GM11168 (cell line): ENCODE measurements around the gene RPS14.
"Not testable (repeated sequence)": the region's sequence is repeated elsewhere in the genome, so short reads cannot be mapped to it uniquely, and the experiment has no call there.

ENCODE experiments used
- in situ Hi-C: fragments of 300-500 bp; cut with MboI; formaldehyde crosslinking; loops from one replicate; pipeline ENCODE4 v1.12.0; 2022; ENCODE audit warnings: low sequenced_read_pairs; ENCODE audit not compliant: unreplicated experiment

Gene RPS14

DNA sequence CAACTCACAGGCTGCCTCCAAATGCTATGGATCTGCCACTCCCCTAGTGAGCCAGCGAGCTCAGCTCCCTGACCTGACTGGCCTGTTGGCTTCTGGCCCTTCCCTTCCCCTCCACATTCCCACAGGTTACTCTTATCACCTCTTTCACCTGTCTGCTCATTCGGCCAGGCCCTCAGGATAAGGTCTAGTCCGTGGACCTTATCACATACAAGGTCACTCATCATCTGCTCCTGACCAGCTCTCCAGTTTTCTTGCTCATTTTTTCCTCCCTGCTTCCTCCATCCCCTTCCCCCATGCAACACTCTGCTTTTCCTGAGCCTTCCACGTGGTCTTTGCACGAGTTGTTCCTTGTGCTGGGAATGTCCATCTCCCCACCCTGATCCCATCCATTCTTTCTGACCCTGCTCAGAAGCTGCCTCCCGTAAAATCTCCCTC, 32.5 kb upstream of the RPS14 start:
- in situ Hi-C loops, result no loop called here

DNA sequence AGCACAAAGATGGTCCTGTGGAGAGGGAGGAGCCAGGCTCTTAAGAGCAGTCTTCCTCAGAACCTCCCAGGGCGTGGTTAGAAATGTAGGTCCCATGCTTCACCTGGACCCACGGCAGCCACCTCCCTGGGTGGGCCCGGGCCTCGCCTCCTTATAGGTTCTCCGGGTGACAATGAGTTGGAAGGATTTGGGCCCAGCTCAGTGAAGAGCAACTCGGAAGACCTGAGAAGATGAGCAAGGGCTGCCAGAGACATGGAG, 32.1 kb upstream of the RPS14 start:
- in situ Hi-C loops, result no loop called here

DNA sequence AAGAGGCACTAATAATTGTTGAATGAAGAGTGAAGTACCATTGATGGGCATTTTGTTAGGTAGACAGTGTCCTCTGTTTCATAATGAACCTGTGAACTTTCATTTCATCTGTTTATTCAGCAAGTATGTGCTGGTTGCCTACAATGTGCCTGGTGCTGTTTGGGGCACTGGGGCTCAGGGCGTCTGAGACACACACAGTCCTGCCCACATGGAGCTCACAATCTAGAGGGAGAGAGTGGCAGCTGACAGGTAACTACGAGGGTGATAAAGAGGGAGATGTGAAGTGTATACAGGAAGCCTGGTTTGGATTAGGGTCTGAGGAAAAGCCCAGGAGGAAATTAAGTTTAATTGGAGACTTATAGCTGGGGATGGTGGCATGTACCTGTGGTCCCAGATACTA, 29.9 kb upstream of the RPS14 start:
- in situ Hi-C loops, result no loop called here

DNA sequence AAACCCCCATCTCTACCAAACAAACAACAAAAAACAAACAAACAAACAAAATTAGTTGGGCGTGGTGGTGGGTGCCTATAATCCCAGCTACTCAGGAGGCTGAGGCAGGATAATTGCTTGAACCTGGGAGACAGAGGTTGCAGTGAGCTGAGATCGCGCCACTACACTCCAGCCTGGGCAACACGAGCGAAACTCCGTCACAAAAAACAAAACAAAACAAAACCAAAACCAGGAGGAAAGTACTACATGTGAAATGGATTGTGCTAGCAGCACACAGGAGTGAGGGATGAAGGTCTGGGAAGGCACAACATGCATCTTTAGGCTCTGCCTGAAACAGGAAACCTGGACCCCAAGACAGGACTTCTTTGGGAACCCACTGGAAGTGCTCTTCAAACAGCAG, 27.0 kb upstream of the RPS14 start:
- in situ Hi-C loops, result not testable (repeated sequence)

DNA sequence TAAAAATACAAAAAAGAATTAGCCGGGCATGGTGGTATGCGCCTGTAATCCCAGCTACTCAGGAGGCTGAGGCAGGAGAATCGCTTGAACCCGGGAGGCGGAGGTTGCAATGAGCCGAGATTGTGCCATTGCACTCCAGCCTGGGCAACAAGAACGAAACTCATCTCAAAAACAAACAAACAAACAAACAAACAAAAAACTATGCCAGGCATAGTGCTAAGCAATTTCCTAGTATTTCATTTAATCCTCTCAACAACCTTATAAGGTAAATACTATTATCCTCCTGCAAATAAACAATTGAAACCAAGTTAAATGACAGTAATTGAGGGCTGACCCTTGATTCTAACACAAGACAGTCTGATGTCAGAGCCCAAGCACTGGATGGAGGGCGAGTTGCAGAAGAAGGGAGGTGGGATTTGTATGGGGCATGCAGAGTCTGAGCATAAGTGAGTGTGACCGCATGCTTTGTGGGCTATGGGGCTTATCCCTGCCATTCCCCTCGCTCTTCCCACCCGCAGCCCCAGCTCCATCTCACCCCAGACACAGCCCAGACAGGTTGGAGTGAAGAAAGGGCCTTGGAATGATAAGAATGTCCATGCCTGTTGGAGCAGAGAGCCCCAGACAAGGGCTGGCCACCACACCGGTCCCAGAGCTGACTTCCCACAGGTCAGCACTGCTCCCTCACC, 24.3 kb upstream of the RPS14 start:
- in situ Hi-C loops, result loop anchor here (25.0 kb wide), 1 partner anchor 188 kb away; the partner anchor contains the start of gene MYOZ3

DNA sequence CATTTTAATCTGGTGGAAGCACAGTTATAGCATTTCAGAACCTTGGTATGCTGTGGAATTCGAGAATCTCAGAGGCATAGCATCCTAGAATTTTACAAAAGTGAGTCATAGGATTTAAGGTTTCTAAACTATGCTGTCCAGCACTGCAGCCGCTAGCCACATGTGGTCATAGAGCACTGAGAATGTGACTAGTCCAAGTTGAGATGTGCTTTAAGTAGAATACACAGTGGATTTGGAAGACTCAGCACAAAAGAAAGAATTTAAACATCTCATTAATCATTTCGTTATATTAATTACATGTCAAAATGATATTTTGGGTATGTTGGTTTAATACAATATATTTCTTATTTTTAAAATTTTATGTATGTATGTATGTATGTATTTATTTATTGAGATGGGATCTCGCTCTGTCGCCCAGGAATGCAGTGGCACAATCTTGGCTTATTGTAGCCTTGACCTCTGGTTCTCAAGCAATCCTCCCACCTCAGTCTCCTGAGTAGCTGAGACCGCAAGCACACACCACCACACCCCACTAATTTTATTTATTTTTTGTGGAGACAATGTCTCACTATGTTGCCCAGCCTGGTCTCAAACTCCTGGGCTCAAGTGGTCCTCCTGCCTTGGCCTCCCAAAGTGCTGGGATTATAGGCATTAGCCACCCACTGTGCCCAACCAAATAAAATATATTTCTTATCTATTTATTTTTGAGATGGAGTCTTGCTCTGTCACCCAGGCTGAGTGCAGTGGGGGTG, 20.4 kb upstream of the RPS14 start:
- in situ Hi-C loops, result loop anchor here (25.0 kb wide), 1 partner anchor 192 kb away; the partner anchor contains the start of gene MYOZ3

DNA sequence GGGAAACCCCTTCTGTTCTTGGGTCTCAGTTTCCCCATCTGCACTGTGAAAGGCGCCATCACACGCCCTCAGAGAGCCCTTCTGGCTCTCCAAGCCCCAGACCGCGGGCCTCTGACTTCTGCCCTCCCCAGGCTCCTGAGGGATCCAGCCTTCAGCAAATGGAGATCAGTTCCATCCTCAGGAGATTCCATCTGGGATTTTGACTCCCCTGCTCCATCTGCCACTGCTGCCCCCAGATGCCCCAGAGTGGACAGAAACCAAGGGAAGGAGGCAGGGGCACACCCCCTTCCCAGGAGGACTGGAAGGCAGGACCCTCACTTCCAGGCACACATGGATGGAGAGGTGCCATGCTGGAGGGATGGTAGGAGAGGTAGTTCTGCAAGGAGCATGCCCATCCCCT, 18.7 kb upstream of the RPS14 start:
- in situ Hi-C loops, result loop anchor here (25.0 kb wide), 1 partner anchor 194 kb away; the partner anchor contains the start of gene MYOZ3

DNA sequence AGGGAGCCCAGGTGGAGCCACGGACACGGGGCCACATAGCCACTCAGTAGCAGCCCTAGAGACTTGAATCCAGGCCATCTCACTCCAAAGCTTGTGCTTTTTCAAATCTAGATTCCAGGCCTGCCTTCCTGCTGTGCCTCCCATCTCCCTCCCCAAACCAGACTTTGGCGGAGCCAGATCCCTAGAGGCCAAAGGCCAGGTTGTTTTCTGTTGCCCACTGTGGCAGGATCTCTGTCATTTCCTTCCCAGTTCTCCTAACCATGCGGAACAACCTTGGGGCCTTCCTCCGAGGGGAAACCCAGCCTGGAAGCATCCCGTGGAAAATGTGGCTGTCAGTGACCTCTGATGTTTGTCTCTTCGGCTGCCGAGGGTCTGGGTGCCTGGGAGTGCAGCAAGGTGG, 16.4 kb upstream of the RPS14 start:
- in situ Hi-C loops, result loop anchor here (25.0 kb wide), 1 partner anchor 196 kb away; the partner anchor contains the start of gene MYOZ3

DNA sequence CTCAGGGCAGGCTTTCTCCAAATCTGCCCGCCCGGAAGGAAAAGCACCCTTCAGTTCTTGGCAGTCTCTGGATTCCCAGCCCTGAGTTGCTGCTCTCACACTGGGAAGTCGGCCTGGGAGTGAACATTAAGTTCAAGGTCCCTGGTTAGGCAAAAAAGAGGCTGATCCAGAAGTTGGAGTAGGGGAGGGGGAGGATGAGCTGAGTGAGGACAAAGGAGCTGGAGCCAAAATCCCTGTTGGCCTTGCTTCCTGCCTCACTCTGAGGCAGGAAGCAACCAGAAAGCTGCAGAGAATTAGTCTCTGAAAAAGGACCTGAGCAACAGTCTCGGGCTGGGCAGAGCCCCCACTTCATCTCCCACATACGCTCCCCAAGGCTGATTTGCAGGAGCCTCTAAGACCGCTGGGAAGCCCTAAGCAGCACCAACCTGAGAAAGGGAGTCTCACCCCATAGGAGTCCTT, 15.0 kb upstream of the RPS14 start:
- in situ Hi-C loops, result loop anchor here (5.0 to 25.0 kb wide), 2 partner anchors 83 to 198 kb away; partner anchors contain the start of gene MYOZ3

DNA sequence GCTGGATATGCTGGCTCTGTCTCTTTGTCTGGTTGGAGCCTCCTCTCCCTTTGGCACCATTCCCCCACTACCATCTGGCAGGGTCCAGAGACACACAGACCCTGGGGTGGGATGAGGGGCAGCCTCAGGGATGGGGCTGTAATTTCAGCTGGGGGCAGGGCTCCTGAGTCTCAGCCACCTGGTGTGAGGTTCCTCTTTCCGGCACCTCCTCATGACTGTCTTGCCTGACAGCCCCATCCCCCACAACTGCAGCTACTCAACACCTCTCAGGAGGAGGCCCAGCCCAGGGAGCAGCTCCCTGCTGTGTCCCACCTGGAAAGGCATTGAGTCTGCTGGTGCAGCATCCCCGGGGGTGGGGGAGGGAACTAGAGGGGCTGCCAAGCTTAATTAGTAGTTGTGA, 11.7 kb upstream of the RPS14 start:
- in situ Hi-C loops, result loop anchor here (5.0 to 25.0 kb wide), 2 partner anchors 86 to 201 kb away; partner anchors contain the start of gene MYOZ3

DNA sequence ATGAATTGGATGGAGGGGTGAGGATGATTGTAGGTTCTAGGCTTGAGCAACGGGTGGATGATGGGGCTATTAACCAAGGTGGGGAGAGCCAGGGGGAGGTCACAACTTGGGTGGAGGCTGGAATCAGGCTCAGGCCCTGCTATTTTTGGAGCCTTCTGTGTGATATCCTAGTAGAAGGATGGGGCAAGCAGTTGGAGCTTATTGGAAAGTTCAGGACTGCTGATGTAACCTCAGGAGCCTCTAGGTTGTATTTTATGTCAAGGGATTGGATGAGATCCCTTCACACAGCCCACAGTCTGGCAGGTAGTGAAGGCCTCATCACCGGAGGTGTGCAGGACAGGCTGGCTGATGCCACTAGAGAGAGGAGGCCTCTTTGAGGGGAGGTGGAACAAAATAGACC, 11.2 kb upstream of the RPS14 start:
- in situ Hi-C loops, result loop anchor here (5.0 to 25.0 kb wide), 2 partner anchors 87 to 202 kb away; partner anchors contain the start of gene MYOZ3

DNA sequence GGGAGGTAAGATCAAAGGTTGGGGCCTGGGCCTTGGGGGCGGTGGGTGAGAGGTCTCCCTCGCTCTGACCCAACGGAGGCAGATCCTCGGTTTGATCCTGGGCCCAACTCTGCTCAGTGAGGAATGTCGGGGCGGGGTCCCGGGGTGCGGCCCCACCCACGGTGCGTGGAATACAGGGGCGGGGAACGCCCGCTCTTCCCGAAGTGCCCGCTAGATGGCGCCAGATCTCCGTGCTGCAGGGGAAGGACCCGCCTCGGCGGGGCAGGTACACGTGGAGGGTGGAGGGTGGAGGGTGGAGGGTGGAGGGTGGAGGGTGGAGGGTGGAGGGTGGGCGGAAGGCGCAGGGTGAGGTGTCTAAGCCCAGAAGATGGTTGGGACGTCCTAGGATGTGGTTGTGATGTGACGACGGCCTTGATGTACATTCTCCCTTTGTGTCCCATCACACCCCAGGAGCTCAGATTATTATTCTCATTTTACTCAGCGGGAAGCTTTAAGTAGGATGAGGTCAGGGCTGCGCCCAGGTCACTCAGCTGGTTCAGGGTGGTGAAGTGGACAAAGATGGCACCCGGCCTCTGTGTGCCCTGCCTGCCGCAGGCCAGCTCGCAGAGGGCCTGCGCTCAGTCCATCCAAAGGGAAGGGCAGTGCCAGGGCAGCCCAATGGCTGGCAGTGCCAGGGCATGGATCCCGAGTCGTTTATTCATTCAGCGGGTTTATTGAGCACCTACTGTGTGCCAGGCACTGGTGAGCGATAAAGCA, 9.4 kb upstream of the RPS14 start:
- in situ Hi-C loops, result loop anchor here (25.0 kb wide), 1 partner anchor 203 kb away; the partner anchor contains the start of gene MYOZ3

DNA sequence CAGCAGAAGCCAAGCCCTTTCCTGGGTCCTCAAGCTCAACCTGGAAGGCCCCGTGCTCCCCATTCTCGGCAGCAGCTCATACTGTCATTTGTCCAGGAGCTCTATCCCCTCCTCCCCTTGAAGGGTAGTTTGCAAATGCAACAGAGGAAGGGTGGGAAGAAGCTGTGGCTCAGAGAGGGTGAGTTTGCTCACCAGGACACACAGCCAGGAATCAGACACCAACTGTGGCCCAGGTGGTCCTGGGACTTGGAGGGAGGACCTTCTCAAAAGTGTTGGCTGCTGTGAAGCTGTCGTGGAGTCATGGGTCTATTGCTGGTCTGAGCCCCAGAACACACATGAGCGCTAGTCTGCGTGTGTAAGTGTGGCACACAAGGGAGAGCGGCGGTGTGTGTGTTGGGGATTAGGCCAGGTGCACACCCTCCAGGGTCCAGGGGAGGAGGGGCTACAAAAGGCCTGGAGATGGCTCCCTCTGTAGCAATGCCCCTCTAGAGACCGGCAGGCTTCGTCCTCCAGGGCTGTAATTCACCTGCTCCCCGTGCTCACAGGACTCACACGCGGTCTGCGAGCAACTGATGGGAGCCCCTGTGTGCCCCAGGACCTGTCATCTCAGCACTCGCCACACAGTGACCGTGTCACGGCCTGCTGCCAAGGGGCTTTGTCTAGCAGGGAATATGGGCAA, 8.2 kb upstream of the RPS14 start:
- in situ Hi-C loops, result loop anchor here (25.0 kb wide), 1 partner anchor 205 kb away; the partner anchor contains the start of gene MYOZ3

DNA sequence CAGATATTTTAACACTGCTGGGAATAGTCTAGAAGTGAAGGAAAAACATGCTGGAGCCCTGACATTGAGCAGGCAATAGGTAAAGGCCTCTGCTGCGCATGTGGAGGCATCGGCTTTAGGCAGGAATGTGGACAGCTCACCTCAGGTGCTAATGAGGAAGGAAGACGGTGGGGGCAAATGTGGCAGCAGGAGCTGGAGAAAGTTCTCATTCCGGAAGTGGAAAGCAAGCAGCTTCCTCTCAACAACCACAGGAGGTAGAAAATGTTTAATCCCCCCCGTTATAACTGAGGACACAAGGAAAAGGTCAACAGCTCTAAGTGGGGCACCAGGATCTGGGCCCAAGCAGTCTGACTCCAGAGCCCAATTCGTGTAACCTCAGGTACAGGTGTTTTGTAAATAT, 7.6 kb upstream of the RPS14 start:
- in situ Hi-C loops, result loop anchor here (25.0 kb wide), 1 partner anchor 205 kb away; the partner anchor contains the start of gene MYOZ3

DNA sequence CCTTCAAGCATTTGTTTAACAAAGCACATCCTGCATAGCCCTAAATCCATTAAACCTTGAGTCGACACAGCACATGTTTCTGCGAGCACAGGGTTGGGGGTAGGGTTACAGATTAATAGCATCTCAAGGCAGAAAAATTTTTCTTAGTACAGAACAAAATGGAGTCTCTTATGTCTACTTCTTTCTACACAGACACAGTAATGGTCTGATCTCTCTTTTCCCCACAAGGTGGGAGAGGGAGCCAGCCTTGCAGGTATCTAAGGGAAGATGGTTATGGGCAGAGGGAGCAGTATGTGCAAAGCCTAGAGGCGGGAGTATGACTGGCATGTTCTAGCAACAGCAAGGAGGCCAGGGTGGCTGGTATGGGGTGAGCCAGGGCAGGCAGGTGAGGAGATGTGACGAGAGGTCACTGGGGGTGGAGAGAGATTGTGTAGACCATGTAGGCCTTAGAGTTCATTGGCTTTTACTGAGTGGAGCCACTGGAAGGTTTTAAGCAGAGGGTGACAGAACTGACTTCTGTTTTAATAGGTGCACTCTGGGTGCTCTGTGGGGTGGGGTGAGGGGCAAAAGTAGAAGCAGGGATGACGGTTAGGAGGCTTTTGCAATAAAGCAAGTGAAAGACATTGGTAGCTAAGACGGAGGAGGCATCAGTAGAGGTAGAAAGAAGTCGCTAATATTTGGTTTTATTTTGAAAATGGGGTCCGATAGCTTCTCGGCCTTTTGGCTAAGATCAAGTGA, 5.1 kb upstream of the RPS14 start:
- in situ Hi-C loops, result loop anchor here (25.0 kb wide), 1 partner anchor 208 kb away; the partner anchor contains the start of gene MYOZ3

DNA sequence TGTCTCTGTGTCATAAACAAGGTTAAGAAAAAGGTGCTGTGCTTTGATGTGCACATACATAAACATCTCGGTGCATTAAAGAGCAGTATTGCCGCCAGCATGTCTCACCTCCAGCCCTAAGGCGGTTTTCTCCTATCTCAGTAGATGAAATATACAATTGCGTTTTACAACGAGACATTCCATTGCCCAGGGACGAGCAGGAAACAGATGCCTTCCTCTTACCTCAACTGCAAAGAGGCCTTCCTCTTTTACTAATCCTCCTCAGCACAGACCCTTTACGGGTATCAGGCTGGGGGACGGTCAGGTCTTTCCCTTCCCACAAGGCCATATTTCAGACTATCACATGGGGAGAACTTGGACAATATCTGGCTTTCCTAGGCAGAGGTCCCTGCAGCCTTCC, 4.5 kb upstream of the RPS14 start:
- in situ Hi-C loops, result loop anchor here (25.0 kb wide), 1 partner anchor 208 kb away; the partner anchor contains the start of gene MYOZ3

DNA sequence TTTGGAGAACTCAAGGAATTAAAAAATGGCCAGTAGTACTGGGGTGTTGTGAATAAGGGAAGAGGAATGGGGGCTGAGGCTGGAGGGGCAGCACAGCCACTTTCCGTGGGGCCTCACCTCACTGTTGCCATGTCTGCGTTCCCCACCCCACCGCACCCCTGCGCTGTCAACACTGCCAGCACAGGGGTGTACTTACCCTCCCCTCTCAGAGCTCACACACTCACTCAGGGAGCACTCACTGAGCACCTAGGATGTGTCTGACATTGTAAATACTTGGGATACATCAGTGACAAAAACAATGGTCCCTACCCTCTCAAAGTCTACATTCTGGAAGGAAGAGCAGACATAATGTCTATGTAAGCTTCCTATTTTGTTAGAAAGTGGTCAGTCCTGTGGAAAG, 3.4 kb upstream of the RPS14 start:
- in situ Hi-C loops, result loop anchor here (25.0 kb wide), 1 partner anchor 209 kb away; the partner anchor contains the start of gene MYOZ3

DNA sequence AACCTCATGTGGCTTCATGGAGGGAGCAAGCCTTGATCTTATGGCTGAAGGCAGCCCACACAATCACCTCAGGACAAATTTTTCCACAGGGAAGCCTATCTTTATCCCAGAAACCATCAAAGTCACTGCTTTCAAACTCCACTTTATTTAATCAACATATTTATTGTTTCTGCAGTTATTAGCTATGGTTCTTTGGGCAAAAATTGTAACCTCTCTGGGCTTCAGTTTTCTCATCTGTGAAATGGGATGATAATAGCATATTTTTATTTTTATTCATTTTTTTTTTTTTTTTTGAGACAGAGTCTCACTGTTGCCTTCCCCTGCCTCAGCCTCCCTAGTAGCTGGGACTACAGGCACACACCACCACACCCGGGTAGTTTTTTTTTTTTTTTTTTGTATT, 2.1 kb upstream of the RPS14 start:
- in situ Hi-C loops, result loop anchor here (25.0 kb wide), 1 partner anchor 211 kb away; the partner anchor contains the start of gene MYOZ3

DNA sequence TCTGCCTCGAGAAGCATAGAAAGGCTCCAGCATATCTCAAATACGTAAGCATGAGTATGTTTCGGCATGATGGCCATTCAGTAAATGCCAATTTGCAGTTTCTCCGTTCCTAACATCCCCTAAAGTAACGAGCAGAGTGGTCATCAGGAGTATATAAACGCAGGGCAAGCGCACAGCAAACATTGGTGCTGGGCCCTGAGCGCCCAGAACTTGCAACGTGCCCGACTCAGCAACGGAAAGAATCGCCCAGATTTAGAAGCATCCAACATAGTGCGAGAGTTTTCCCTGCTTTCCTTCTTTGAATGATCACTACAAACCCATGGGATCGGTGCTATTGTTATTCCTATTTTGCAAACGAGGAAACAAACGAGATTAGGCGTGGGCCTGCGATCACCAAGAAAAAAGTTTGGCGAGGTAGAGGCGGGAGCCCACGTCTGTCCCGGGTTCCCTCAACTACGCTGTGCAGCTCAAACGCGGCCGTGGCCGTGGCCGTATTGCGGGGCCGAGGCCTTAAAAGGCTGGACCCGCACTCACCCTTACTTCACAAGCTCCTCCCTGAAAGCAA, 505 bp downstream of the RPS14 start:
- in situ Hi-C loops, result no loop called here
